NCI-H446 (cell line): Measurements from ENCODE around the gene LYSMD3.

Experiments used
- DNase-seq, 2 experiments: peaks; one replicate each; lab custom pipeline; 2025; lab: John Stamatoyannopoulos, UW

Gene LYSMD3

DNA sequence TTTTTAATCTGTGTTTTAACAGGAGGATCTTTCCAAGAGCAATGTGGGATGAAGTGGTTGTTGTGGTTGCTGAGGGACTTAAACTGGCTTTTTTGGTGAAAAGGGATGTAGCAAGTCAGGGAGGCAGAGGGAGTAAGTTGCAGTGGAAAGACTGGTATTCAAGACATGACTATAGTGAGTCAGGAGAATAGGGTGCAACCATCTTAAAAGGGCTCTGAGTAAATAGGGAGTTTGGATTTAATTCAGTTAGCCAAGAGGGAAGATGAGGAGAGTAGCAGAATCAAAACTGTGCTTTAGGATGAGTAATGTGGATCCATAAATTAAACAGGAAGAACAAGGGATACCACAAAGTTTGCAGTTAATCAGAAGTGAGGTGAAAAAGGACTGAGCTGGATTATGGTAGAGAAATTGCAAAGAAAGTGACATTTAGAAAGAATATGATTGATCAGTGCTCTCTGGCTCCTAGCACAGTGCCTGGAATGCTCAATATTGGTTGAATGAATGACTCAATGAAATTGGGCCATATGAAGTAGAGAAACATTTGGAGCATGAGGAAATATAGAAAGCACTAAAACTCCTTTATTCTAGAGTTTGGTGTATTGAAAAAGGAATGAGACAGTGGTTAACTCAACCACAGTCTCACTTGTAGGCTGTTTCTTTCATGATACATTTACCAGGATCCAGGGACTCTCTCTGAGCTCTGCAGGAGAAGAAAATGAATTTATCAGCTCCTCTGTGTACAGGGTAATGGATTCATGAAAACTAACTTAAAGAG lies 49.6 kb downstream of the LYSMD3 start:
- DNase-seq, result no peak

DNA sequence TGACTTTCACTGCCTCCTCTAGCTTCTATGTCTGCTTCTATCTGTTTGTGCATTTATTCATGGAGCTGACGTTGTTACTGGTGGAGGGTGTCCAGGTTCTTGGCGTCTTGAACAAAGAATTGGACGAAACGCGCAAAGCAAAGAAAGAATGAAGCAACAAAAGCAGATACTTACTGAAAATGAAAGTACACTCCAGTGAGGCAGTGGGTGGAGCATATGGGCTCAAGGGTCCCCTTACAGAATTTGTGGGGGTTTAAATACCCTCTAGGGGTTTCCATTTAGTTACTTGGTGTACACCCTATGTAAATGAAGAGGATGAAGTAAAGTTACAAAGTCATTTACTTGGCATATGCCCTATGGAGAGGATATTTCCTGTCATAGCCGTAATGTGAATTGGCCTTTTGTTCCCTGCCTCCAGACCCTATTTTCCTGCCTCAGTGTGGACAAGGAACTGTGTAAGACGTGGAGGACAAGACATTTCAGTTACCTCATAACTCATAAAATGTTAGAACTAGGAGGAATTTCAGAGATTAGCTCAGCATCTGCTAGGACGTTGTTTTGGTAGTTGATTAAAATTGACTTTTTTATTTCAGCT lies 51.7 kb downstream of the LYSMD3 start:
- DNase-seq, result no peak

DNA sequence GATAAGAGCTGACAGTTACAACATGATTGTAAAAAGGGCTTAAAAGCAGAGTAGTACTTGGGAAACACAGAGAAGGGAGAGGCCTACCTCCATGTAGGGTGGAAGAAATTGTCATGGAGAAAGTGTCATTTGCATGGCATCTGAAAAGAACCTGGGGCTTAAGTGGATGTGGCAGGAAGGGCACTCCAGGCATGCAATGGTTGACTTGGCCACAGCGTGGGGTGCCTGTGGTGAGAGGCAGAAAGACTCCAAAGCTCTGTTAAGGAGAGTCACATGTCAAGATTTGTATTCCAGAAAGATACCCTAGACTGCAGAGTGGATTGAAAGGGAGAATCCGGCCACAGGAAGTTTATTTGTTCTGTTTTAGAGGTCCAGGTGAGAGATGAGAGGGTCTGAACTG lies 52.3 kb downstream of the LYSMD3 start:
- DNase-seq, result no peak

DNA sequence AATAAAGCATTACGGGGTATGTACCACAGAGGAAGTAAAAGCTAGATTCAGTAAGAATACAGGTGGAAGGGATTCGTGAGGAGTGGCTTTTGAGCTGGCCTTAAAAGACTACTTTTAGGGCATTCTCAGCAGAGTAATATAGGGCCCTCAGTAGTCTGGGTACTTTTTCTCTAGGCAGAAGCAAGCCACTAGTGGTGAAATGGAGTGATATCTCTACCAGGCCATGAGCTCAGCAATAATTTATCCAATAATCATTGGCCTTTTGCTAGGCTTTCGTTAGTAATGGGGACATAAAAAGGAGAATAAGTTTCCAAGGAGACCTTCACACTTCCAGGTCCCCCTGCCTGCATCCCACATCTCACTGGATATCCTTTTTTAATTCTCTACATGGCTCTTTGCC lies 53.0 kb downstream of the LYSMD3 start:
- no peak for DNase-seq

DNA sequence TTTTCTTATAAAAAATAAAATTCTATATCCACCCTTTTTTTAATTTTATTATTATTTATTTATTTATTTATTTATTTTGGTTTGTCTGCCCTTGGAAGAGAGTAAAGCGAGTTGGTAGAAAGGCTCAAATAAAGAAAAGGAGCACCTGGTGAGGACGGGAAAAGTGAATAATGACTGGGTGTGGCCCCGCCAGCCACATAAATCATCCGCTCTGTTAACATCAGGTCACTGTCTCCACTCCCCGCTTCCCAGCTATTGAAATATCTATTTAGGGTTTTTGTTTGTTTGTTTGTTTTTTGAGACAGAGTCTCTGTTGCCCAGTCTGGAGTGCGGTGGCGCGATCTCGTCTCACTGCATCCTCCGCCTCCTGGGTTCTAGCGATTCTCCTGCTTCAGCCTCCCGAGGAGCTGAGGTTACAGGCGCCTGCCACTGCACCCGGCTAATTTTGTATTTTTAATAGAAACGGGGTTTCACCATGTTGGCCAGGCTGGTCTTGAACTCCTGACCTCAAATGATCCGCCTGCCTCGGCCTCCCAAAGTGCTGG lies 53.9 kb downstream of the LYSMD3 start:
- no peak for DNase-seq

DNA sequence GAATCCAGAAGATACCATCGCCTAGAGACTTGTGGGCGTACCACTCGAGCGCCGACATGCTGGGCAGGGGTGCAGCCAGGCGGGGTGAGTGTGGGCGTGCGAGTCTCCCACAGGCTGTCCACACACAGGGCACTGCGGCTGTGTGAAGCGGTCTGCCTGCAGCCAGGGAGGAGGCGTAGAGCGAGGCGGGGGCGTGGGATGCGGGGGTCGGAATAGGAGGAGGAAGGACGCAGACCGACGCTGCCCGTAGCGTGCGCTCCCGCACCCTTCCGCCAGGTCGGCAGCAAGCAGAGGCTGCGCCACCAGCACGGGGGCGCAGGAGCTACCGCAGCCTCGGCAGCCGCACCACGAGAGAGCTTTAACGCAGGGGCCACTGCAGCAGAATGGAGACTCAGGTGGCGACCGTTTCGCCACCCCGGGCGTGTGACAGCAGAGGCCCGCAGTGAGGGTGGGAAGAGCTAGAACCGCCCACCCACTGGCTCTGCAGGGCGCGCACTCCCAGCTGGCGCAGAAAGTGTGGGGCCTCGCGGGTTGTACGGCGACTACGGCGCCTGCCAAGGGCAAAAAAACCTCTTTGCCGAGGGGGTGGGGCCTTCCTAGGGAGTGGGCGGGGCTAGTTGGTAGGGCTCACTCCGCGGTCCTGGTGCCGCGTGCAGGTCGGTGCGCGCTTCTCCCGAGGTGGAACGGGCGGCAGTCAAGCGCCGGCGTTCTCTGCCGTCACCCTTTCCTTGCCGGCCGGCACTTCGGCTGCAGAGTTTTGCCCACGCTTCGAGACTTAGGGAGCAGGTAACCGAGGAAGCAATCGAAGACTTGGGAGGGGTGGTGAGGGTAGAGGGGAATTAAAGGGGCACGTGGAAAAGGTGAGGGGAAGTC lies 54.9 kb downstream of the LYSMD3 start, which contains the start of the genes MBLAC2 and POLR3G:
MBLAC2 (minus strand) TSS at position 537 of the 873 bp plus-strand sequence; CDS start at position 58, 479 bp downstream.
POLR3G (plus strand) TSS at position 630 of the 873 bp plus-strand sequence. CDS start 10,704 bp downstream, outside the sequence.
- peak; percentile 81 to 94 for DNase-seq

- peak in 1 of 2 experiments; percentile 38 for DNase-seq
Observed at GRCh38 chr5:90473396-90474234, 55.8 kb downstream of the LYSMD3 start.

- no peak for DNase-seq
Observed at GRCh38 chr5:90472783-90473395, 56.5 kb downstream of the LYSMD3 start.
